Muscle layer of colon (tissue), 2 donors: ENCODE data around the gene TBC1D23.
"Not testable (repeated sequence)": the region's sequence is repeated elsewhere in the genome, so short reads cannot be mapped to it uniquely, and the experiment has no call there.

Experiments used
- H3K27ac ChIP-seq: one replicate; pipeline ENCODE4 v1.7.0; 2013; ENCODE audit warnings: low read depth, mild to moderate bottlenecking, low read length, moderate library complexity
- H3K27me3 ChIP-seq, 2 donors: one replicate each; pipeline ENCODE4 v1.7.0; 2013; ENCODE audit warnings: low read length in 2 of 2, mild to moderate bottlenecking in 2 of 2; ENCODE audit not compliant: insufficient read depth in 2 of 2, control insufficient read depth in 1 of 2
- H3K36me3 ChIP-seq: one replicate; pipeline ENCODE4 v1.7.0; 2013; ENCODE audit warnings: mild to moderate bottlenecking, low read length; ENCODE audit not compliant: insufficient read depth
- H3K4me1 ChIP-seq: one replicate; pipeline ENCODE4 v1.7.0; 2013; ENCODE audit warnings: mild to moderate bottlenecking, low read length; ENCODE audit not compliant: insufficient read depth
- H3K4me3 ChIP-seq, 2 donors: one replicate each; pipeline ENCODE4 v1.7.0; 2013; ENCODE audit warnings: low read length in 2 of 2, low read depth in 1 of 2, mild to moderate bottlenecking in 1 of 2, moderate library complexity in 1 of 2
- H3K9ac ChIP-seq: one replicate; pipeline ENCODE4 v1.7.0; 2013; ENCODE audit warnings: low read length
- H3K9me3 ChIP-seq: one replicate; pipeline ENCODE4 v1.7.0; 2013; ENCODE audit warnings: mild to moderate bottlenecking, low read length
- donor health status: abdominal sarcoma.
- donor health status: Adenocarcinoma of cecum.

Gene TBC1D23

DNA sequence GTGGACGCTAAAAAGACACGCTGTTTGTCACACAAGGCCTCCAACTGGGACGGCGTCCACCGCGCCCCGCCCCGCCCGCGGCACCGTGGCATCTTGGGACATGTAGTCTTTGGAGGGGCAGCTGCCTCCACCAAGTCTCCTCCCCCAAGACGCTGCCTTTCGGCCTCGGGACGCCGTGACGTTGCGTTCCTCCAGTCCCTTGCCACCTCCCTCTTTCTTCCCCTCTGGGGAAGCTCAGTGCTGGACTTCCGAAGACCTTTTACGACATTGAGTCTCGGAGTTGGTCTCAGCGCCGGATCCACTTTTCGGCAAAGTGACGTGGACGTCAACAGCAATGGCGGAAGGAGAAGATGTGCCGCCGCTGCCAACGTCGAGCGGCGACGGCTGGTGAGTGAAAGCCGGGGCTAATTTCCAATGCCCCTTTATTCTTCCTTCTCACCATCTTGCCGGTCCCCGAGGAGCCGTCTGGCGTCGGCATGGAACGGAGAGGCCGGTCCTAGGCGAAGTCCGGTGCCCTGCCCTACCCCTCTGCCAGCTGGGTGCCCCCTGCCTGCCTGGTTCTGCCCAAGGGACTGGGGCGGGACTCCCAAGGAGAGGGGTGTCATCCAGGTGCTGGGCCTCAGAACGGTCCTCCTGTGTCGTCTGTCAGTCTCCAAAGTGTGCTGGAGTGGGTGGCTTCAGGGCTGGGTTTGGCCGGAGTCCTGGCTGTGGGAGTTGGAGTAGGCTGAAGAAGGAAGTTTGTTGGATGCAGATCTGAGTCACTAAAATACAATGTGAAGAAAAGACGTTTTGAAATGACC, at the start of gene TBC1D23:
TBC1D23 (plus strand) TSS at position 308 of the 800 bp plus-strand sequence; CDS start at position 335, 27 bp downstream.
- Histone ChIP-seq H3K36me3 (no peaks in the 10 kb centered on the region), H3K9me3 (no peaks in the 10 kb centered on the region), H3K27ac (peak within 1 kb of the TSS; percentile 84), H3K4me1 (peaks cover 27% of the 10 kb centered on the region), H3K27me3 (no peaks in the 10 kb centered on the region), H3K9ac (peak within 1 kb of the TSS; percentile 89), H3K4me3 (peak within 1 kb of the TSS; percentile 68 to 82)

DNA sequence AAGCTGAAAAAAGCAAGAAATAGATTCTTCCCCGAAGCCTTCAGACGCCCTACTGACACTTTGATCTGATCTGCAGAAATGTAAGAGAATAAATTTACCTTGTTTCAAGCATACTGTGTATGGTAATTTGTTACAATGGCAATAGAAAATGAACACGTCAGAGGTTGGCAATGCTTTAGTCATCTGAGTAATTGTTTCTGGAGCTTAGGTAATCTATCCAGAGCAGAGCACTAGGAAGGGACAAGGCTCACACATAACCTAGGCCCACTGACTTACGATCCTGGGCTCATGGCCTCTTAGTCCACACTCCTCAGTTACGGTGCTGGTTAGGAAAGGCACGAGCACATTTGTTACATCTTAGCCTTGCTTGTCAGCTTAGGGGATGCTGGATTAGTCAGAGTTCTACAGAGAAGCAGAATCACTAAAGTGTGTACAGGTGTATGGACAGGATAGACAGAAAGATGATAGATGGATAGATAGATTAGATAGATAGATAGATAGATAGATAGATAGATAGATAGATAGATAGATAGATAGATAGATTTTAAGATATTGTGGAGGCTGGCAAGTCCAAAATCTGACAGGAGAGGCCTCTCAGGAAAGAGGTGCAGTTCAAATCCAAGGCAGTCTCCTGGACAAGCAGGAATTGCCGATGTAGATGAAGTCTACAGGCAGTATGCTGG, 46.8 kb upstream of the TBC1D23 start:
- H3K4me3 ChIP-seq, result no peak overlapping the region

DNA sequence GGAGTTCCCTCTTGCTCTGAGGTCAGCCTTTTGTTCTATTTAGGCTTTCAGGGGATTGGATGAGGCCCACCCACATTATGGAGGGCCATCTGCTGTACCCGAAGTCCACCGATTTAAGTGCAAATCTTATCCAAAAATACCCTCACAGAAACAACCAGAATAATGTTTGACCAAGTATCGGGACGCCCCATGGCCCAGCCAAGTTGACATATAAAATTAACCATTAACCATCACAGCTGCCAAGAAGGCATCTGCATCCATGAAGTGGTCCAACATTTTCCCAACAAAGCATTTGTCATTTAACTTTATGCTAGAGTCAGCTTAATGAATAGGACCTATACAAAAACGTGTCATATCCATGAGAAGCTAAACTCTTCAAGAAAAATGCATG, 46.2 kb upstream of the TBC1D23 start:
- H3K4me3 ChIP-seq, result no peak overlapping the region
- H3K36me3 ChIP-seq, result no peaks in the 10 kb centered on the region
- no peaks in the 10 kb centered on the region for H3K9me3 ChIP-seq
- no peaks in the 10 kb centered on the region for H3K27me3 ChIP-seq
- H3K27ac ChIP-seq, result no peak overlapping the region
- H3K9ac ChIP-seq, result no peak overlapping the region
- H3K4me1 ChIP-seq, result peaks cover 19% of the 10 kb centered on the region

More for the DNA sequence above, 46.8 kb upstream of the TBC1D23 start:
- no peak overlapping the region for H3K27ac ChIP-seq
- H3K27me3 ChIP-seq, result no peaks in the 10 kb centered on the region
- no peaks in the 10 kb centered on the region for H3K9me3 ChIP-seq
- peaks cover 19% of the 10 kb centered on the region for H3K4me1 ChIP-seq
- no peak overlapping the region for H3K9ac ChIP-seq
- no peaks in the 10 kb centered on the region for H3K36me3 ChIP-seq

DNA sequence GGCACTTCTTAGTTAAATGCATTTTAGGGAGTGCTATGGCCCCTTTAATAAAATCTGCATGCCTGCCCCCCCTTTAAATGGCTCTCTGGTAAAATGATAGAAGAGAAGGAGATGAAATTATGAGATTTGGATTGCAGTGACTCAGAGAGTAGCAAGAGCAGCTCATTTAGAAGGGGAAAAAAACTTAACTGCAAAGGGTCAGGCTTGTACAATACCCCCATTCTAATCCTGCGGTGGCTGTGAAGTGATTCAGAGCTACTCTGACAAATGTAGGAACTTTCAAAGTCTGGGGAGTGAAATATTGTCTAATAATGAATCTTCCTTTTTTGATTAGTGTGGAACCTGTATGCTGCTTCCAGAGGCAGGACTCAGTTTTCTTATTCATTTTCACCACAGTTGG, 44.1 kb upstream of the TBC1D23 start:
- Histone ChIP-seq H3K9ac (no peak overlapping the region), H3K36me3 (no peaks in the 10 kb centered on the region), H3K27ac (no peak overlapping the region), H3K27me3 (no peaks in the 10 kb centered on the region), H3K9me3 (no peaks in the 10 kb centered on the region), H3K4me1 (no peaks in the 10 kb centered on the region), H3K4me3 (no peak overlapping the region)

DNA sequence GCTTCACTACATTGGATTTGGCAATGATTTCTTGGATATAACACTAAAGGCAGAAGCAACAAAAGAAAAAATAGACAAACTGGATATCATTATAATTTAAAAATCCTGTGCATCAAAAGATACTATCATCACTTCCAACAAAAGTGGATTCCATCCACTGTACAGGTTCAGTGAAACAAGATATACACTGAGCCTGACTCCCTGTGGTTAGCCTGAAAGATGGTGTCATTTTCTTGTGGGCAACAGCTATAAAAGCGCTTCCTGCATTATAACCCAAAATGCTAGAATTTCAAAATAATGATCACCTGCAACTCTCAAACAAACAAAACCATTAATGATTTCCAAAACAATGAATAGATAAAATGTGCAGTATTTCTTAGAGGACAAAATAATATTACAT, 39.6 kb upstream of the TBC1D23 start:
- Histone ChIP-seq H3K27ac (no peak overlapping the region), H3K9ac (no peak overlapping the region), H3K4me3 (no peak overlapping the region), H3K9me3 (no peaks in the 10 kb centered on the region), H3K4me1 (no peaks in the 10 kb centered on the region), H3K36me3 (no peaks in the 10 kb centered on the region), H3K27me3 (no peaks in the 10 kb centered on the region)

DNA sequence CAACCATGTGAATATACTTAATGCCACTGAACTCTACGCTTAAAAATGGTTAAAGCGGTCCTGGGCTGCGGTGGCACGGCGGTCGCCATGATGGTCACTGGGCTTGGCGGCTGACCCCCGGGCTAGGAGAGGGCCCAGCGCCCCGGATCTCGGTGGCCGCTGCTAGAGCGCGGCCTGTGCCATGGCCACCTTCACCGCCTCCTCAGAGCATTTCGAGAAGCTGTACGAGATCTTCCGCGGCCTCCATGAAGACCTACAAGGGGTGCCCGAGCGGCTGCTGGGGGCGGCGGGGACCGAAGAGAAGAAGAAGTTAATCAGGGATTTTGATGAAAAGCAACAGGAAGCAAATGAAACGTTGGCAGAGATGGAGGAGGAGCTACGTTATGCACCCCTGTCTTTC, 35.6 kb upstream of the TBC1D23 start:
- Histone ChIP-seq H3K9ac (no peak overlapping the region), H3K36me3 (no peaks in the 10 kb centered on the region), H3K27ac (no peak overlapping the region), H3K27me3 (no peaks in the 10 kb centered on the region), H3K9me3 (no peaks in the 10 kb centered on the region), H3K4me1 (no peaks in the 10 kb centered on the region), H3K4me3 (no peak overlapping the region)

DNA sequence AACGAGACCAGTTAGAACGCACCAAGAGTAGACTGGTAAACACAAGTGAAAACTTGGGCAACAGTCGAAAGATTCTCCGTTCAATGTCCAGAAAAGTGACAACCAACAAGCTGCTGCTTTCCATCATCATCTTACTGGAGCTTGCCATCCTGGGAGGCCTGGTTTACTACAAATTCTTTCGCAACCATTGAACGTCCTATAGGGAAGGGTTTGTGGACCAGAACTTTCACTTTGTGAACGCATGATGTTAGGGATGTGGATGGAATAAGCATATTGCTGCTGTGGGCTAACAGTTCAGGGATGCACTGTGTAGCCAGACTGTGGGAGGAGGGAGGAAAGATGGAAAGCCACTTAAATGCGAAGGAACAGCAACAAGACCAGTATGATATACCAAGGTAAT, 34.9 kb upstream of the TBC1D23 start:
- Histone ChIP-seq H3K27me3 (no peaks in the 10 kb centered on the region), H3K36me3 (no peaks in the 10 kb centered on the region), H3K4me3 (no peak overlapping the region), H3K9me3 (no peaks in the 10 kb centered on the region), H3K27ac (no peak overlapping the region), H3K9ac (no peak overlapping the region), H3K4me1 (no peaks in the 10 kb centered on the region)

DNA sequence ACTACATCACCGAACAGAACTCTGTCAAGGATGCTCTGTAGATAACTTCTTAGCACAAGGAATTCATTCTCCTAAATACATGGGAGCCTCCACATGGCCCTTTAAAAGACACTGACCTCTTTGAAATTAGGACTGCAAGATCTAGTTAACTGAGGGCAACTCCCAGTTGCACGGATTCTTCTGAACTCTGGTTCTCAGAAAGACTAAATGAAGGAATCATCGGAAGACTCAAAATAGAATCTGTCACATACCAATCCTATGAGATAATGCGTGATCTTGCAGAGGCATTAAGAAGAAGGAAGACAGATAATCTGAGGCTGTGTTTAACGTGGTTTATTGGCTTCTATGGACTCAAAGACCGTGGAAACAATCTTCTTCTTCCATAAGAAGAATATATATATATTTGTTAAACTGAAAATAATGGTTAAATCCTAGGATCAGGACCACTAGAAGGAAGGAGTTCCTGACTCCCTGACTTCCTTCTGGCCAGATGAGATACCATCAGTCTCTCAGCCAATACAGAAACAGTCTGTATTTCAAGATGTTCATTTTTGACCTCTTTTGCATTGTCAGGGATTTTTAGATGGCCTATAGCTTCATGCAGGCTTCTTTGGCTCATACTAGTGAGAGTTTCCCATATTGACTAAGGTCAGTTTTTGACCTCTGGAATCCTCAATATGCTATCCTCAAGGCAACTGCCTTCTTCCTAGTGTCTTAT, 33.9 kb upstream of the TBC1D23 start:
- Histone ChIP-seq H3K36me3 (no peaks in the 10 kb centered on the region), H3K27ac (peak overlapping the region; percentile 25), H3K4me3 (no peak overlapping the region), H3K9me3 (no peaks in the 10 kb centered on the region), H3K4me1 (no peaks in the 10 kb centered on the region), H3K27me3 (no peaks in the 10 kb centered on the region), H3K9ac (no peak overlapping the region)

DNA sequence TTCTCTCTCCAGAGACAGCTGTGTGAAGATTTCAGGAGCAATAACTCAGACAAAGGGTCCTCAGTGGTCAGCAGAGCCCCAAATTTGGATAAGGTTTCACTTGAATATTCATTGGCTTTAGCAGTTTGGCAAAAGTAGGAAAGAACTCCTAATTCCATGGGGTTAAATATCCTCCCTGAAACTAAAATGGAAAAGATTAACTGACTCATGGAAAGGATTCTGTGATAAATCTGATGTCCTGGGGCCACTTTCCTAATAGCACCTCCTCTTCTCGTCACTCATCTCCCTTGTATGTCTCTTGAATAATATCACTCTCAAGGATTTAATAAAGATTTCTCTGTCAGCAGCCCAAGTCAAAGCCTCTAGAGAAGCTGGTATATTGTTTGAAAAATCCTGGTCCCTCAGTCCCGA, 33.3 kb upstream of the TBC1D23 start:
- Histone ChIP-seq H3K9ac (no peak overlapping the region), H3K4me3 (no peak overlapping the region), H3K27ac (peak overlapping the region; percentile 25), H3K36me3 (no peaks in the 10 kb centered on the region), H3K9me3 (no peaks in the 10 kb centered on the region), H3K27me3 (no peaks in the 10 kb centered on the region), H3K4me1 (no peaks in the 10 kb centered on the region)

DNA sequence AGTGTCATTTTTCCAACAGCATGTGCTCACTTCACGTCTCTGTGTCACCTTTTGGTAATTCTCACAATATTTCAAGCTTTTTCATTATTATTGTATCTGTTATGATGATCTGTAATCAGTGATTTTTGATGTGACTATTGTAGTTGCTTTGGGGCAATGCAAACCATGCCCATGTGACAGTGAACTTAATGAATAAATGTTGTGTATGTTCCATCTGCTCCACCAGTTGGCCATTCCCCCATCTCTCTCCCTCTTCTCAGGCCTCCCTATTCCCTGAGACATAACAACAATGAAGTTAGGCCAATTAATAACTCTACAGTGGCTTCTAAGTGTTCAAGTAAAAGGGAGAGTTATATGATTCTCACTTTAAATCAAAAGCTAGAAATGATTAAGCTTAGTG, 32.5 kb upstream of the TBC1D23 start:
- Histone ChIP-seq H3K9me3 (no peaks in the 10 kb centered on the region), H3K4me3 (no peak overlapping the region), H3K4me1 (no peaks in the 10 kb centered on the region), H3K36me3 (no peaks in the 10 kb centered on the region), H3K9ac (no peak overlapping the region), H3K27ac (no peak overlapping the region), H3K27me3 (no peaks in the 10 kb centered on the region)

DNA sequence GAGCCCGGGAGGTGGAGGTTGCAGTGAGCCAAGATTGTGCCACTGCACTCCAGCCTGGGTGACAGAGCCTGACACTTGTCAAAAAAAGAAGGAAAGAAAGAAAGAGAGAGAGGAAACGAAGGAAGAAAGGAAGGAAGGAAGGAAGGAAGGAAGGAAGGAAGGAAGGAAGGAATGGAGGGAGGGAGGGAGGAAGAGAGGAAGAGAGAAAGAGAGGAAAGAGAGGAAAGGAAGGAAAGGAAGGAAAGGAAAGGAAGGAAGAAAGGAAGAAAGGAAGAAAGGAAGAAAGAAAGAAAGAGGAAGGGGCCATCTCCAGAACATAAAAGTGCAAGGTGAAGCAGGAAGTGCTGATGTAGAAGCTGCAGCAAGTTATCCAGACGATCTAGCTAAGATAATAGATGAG, 31.6 kb upstream of the TBC1D23 start:
- H3K36me3 ChIP-seq, H3K27ac ChIP-seq, H3K27me3 ChIP-seq, H3K9me3 ChIP-seq, H3K4me3 ChIP-seq, H3K4me1 ChIP-seq, H3K9ac ChIP-seq: not testable (repeated sequence)
